HEK293 (cell line): Measurements from ENCODE around the gene LRP1B.

Experiments used
- CTCF ChIA-PET: fragments of 350-600 bp; formaldehyde crosslinking; extraction: SDS; loops from one replicate; lab custom pipeline; 2021; ENCODE audit warnings: antibody characterized with exemption; lab: Yijun Ruan, JAX
- POLR2A ChIA-PET: fragments of 300-600 bp; formaldehyde crosslinking; extraction: SDS; loops from one replicate; lab custom pipeline; 2020; ENCODE audit warnings: antibody characterized with exemption, inconsistent platforms; lab: Yijun Ruan, JAX
- H3K27ac ChIP-seq: fragments of 200-500 bp; sonication (Bioruptor generic); 2 replicates; pipeline ENCODE4 v1.5.1; 2014; ENCODE audit warnings: low read depth, low read length, control low read depth, inconsistent platforms; ENCODE audit errors: extremely low read depth
- H3K36me3 ChIP-seq, 2 experiments: fragments of 200-500 bp in 1 of 2; sonication (Bioruptor generic) in 1 of 2; 1 replicate in 1 of 2; 2 replicates in 1 of 2; pipeline ENCODE4 v1.5.1; 2014 to 2017; ENCODE audit warnings: inconsistent platforms in 2 of 2, low read length in 2 of 2; ENCODE audit not compliant: control insufficient read depth in 2 of 2, insufficient read depth in 1 of 2
- H3K4me1 ChIP-seq: fragments of 200-500 bp; sonication (Bioruptor generic); 2 replicates; pipeline ENCODE4 v1.5.1; 2014; ENCODE audit warnings: mild to moderate bottlenecking, low read length, inconsistent platforms; ENCODE audit not compliant: control insufficient read depth, insufficient read depth
- H3K4me3 ChIP-seq: 2 replicates; pipeline ENCODE4 v1.5.1; 2011; ENCODE audit warnings: low read depth, mild to moderate bottlenecking, control low read depth, low read length, moderate library complexity
- H3K9me3 ChIP-seq: fragments of 200-500 bp; sonication (Bioruptor generic); 2 replicates; pipeline ENCODE4 v1.5.1; 2014; ENCODE audit warnings: low read depth, low read length, inconsistent platforms; ENCODE audit not compliant: control insufficient read depth, insufficient read depth
- BCL11B ChIP-seq: fragments of 450-650 bp; formaldehyde crosslinking; IDR thresholded peaks from 2 replicates; pipeline ENCODE4 v1.5.1; 2016; ENCODE audit warnings: low read depth, missing biosample characterization, missing genetic modification characterization
- KLF1 ChIP-seq: fragments of 450-650 bp; formaldehyde crosslinking; IDR thresholded peaks from 2 replicates; pipeline ENCODE4 v1.5.1; 2016; ENCODE audit warnings: missing biosample characterization, missing genetic modification characterization
- PBX3 ChIP-seq: sonication (generic); formaldehyde crosslinking; IDR thresholded peaks from 2 replicates; pipeline ENCODE4 v1.8.1; 2022; ENCODE audit warnings: mild to moderate bottlenecking, moderate library complexity, missing genetic modification reagents
- YY1 ChIP-seq: fragments of 450-650 bp; formaldehyde crosslinking; IDR thresholded peaks from 2 replicates; pipeline ENCODE4 v1.5.1; 2018; ENCODE audit warnings: missing biosample characterization, missing genetic modification characterization
- YY2 ChIP-seq: fragments of 450-650 bp; formaldehyde crosslinking; IDR thresholded peaks from 2 replicates; pipeline ENCODE4 v1.5.1; 2016; ENCODE audit warnings: missing biosample characterization, missing genetic modification characterization
- ZNF169 ChIP-seq: fragments of 450-650 bp; formaldehyde crosslinking; IDR thresholded peaks from 2 replicates; pipeline ENCODE4 v1.5.1; 2016; ENCODE audit warnings: missing biosample characterization, missing genetic modification characterization
- ZNF175 ChIP-seq: fragments of 450-650 bp; formaldehyde crosslinking; IDR thresholded peaks from 2 replicates; pipeline ENCODE4 v1.5.1; 2016; ENCODE audit warnings: missing biosample characterization, missing genetic modification characterization
- ZNF214 ChIP-seq: fragments of 450-650 bp; formaldehyde crosslinking; IDR thresholded peaks from 2 replicates; pipeline ENCODE4 v1.5.1; 2017; ENCODE audit warnings: missing biosample characterization, mild to moderate bottlenecking, missing genetic modification characterization, borderline replicate concordance
- ZNF248 ChIP-seq: fragments of 450-650 bp; formaldehyde crosslinking; IDR thresholded peaks from 2 replicates; pipeline ENCODE4 v1.5.1; 2017; ENCODE audit warnings: missing biosample characterization, missing genetic modification characterization
- ZNF341 ChIP-seq: fragments of 450-650 bp; formaldehyde crosslinking; IDR thresholded peaks from 2 replicates; pipeline ENCODE4; 2016; ENCODE audit warnings: low read depth, missing biosample characterization, missing genetic modification characterization
- ZNF37A ChIP-seq: fragments of 450-650 bp; IDR thresholded peaks from 2 replicates; pipeline ENCODE4 v1.5.1; 2018; ENCODE audit warnings: missing biosample characterization, missing genetic modification characterization
- ZNF514 ChIP-seq: fragments of 450-650 bp; formaldehyde crosslinking; IDR thresholded peaks from 2 replicates; pipeline ENCODE4 v1.5.1; 2016; ENCODE audit warnings: missing biosample characterization, missing genetic modification characterization
- ZNF530 ChIP-seq: fragments of 450-650 bp; formaldehyde crosslinking; IDR thresholded peaks from 2 replicates; pipeline ENCODE4 v1.5.1; 2016; ENCODE audit warnings: low read depth, missing biosample characterization, missing genetic modification characterization
- ZNF555 ChIP-seq: fragments of 450-650 bp; formaldehyde crosslinking; conservative IDR thresholded peaks from 2 replicates; pipeline ENCODE4 v1.5.1; 2017; ENCODE audit warnings: missing biosample characterization, mild to moderate bottlenecking, missing genetic modification characterization, inconsistent platforms
- ZNF561 ChIP-seq: fragments of 450-650 bp; IDR thresholded peaks from 2 replicates; pipeline ENCODE4 v1.5.1; 2018; ENCODE audit warnings: missing biosample characterization, missing genetic modification characterization, borderline replicate concordance
- ZNF624 ChIP-seq: fragments of 450-650 bp; formaldehyde crosslinking; IDR thresholded peaks from 2 replicates; pipeline ENCODE4 v1.5.1; 2017; ENCODE audit warnings: missing biosample characterization, missing genetic modification characterization
- TF ChIP-seq, protein P1 (sequence below): fragments of 450-650 bp; formaldehyde crosslinking; IDR thresholded peaks from 2 replicates; pipeline ENCODE4 v1.5.1; 2016; ENCODE audit warnings: missing biosample characterization, missing genetic modification characterization
- TF ChIP-seq, protein P2 (sequence below): fragments of 450-650 bp; formaldehyde crosslinking; IDR thresholded peaks from 2 replicates; pipeline ENCODE4 v1.5.1; 2016; ENCODE audit warnings: missing biosample characterization, missing genetic modification characterization
- TF ChIP-seq, protein P3 (sequence below): fragments of 450-650 bp; formaldehyde crosslinking; IDR thresholded peaks from 2 replicates; pipeline ENCODE4 v1.5.1; 2016; ENCODE audit warnings: missing biosample characterization, missing genetic modification characterization, low read depth

The LRP1B gene

GRCh38 chr2:140200307-140200706, 1930.5 kb downstream of the LRP1B start:
- TF ChIP-seq, protein P1, sequence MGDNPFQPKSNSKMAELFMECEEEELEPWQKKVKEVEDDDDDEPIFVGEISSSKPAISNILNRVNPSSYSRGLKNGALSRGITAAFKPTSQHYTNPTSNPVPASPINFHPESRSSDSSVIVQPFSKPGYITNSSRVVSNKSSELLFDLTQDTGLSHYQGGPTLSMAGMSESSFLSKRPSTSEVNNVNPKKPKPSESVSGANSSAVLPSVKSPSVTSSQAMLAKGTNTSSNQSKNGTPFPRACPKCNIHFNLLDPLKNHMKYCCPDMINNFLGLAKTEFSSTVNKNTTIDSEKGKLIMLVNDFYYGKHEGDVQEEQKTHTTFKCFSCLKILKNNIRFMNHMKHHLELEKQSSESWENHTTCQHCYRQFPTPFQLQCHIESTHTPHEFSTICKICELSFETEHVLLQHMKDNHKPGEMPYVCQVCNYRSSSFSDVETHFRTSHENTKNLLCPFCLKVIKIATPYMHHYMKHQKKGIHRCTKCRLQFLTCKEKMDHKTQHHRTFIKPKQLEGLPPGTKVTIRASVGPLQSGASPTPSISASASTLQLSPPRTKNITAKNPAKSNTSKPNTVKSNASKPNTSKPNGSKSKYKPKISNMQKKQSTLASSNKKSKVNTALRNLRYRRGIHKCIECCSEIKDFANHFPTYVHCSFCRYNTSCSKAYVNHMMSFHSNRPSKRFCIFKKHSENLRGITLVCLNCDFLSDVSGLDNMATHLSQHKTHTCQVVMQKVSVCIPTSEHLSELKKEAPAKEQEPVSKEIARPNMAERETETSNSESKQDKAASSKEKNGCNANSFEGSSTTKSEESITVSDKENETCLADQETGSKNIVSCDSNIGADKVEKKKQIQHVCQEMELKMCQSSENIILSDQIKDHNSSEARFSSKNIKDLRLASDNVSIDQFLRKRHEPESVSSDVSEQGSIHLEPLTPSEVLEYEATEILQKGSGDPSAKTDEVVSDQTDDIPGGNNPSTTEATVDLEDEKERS, result no peak
- TF ChIP-seq ZNF37A (tag by site-specific recombination) (no peak), ZNF169 (tag by site-specific recombination) (no peak), BCL11B (tag by site-specific recombination) (no peak), ZNF624 (tag by site-specific recombination) (no peak), KLF1 (no peak), PBX3 (CRISPR knock-in tag) (no peak), ZNF514 (tag by site-specific recombination) (no peak), ZNF175 (tag by site-specific recombination) (no peak), ZNF561 (tag by site-specific recombination) (no peak), ZNF341 (no peak), ZNF214 (tag by site-specific recombination) (no peak), YY1 (tag by site-specific recombination) (no peak), ZNF530 (no peak)
- no peaks in the 10 kb centered on the region for H3K36me3 ChIP-seq
- no peaks in the 10 kb centered on the region for H3K4me1 ChIP-seq
- POLR2A ChIA-PET, result no interaction called here
- H3K4me3 ChIP-seq, result no peak overlapping the region
- no peaks in the 10 kb centered on the region for H3K9me3 ChIP-seq
- no peak overlapping the region for H3K27ac ChIP-seq
- CTCF ChIA-PET, result interaction anchor here (0.5 kb wide), 1 partner anchor 15 kb away, joined by 3 read pairs; no protein-coding TSS in a partner anchor

GRCh38 chr2:140199312-140199711, 1931.5 kb downstream of the LRP1B start:
- H3K27ac ChIP-seq, result no peak overlapping the region
- CTCF ChIA-PET, result interaction anchor here (0.6 kb wide), 1 partner anchor 85 kb away, joined by 3 read pairs; no protein-coding TSS in a partner anchor
- H3K4me3 ChIP-seq, result no peak overlapping the region
- POLR2A ChIA-PET, result no interaction called here
- TF ChIP-seq, protein P2, sequence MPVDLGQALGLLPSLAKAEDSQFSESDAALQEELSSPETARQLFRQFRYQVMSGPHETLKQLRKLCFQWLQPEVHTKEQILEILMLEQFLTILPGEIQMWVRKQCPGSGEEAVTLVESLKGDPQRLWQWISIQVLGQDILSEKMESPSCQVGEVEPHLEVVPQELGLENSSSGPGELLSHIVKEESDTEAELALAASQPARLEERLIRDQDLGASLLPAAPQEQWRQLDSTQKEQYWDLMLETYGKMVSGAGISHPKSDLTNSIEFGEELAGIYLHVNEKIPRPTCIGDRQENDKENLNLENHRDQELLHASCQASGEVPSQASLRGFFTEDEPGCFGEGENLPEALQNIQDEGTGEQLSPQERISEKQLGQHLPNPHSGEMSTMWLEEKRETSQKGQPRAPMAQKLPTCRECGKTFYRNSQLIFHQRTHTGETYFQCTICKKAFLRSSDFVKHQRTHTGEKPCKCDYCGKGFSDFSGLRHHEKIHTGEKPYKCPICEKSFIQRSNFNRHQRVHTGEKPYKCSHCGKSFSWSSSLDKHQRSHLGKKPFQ (tag by site-specific recombination), result no peak
- TF ChIP-seq YY2 (tag by site-specific recombination) (no peak), ZNF248 (tag by site-specific recombination) (no peak)
- H3K4me1 ChIP-seq, result no peaks in the 10 kb centered on the region
- H3K9me3 ChIP-seq, result no peaks in the 10 kb centered on the region
- H3K36me3 ChIP-seq, result no peaks in the 10 kb centered on the region

- H3K4me1 ChIP-seq, result no peaks in the 10 kb centered on the region
- no peaks in the 10 kb centered on the region for H3K36me3 ChIP-seq
- H3K4me3 ChIP-seq, result no peak overlapping the region
- POLR2A ChIA-PET, result no interaction called here
- no peaks in the 10 kb centered on the region for H3K9me3 ChIP-seq
- CTCF ChIA-PET, result interaction anchor here (0.5 kb wide), 1 partner anchor 1956 kb away, joined by 3 read pairs; no protein-coding TSS in a partner anchor
- H3K27ac ChIP-seq, result no peak overlapping the region
- TF ChIP-seq ZNF555 (tag by site-specific recombination), result no peak
- TF ChIP-seq, protein P3, sequence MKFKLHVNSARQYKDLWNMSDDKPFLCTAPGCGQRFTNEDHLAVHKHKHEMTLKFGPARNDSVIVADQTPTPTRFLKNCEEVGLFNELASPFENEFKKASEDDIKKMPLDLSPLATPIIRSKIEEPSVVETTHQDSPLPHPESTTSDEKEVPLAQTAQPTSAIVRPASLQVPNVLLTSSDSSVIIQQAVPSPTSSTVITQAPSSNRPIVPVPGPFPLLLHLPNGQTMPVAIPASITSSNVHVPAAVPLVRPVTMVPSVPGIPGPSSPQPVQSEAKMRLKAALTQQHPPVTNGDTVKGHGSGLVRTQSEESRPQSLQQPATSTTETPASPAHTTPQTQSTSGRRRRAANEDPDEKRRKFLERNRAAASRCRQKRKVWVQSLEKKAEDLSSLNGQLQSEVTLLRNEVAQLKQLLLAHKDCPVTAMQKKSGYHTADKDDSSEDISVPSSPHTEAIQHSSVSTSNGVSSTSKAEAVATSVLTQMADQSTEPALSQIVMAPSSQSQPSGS, result peak; percentile 44; the same call in 1 of the 2 replicates
- TF ChIP-seq, all 188 proteins: peak for 1
Measured at GRCh38 chr2:140187086-140187485, 1943.7 kb downstream of the LRP1B start.
